Eye (tissue), 1 donor: Measurements from ENCODE around the gene CEP120.
"Not testable (repeated sequence)": the region's sequence is repeated elsewhere in the genome, so short reads cannot be mapped to it uniquely, and the experiment has no call there.

ENCODE experiments used
- DNase-seq: peaks from one replicate; pipeline ENCODE4 v3.0.0-alpha.2; 2015

The CEP120 gene

DNA sequence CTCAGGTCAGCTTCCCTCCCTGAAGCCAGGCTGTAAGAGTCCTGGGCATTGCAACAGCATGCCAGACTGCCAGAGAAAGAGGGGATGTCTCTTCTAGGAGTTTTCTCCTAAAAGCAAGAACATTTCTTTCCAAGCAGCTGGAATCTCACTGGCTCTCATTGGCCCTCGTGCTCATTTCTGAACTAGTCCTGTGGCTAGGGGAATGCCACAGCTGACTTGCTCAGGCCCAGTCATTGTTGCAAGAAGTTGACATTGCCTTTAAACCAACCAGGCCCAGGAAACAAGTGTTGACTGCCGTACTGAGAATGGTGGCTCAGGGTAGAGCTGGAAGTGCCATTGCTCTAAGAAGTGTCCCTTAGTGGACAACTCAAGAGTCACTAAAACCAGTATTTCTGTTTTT is 15.0 kb upstream of the CEP120 start:
- no peak for DNase-seq

GRCh38 chr5:123436201-123436600 is 13.0 kb upstream of the CEP120 start:
- DNase-seq, result no peak

- DNase-seq, result no peak
Observed at GRCh38 chr5:123434796-123435195, 11.6 kb upstream of the CEP120 start.

GRCh38 chr5:123433596-123433995 is 10.4 kb upstream of the CEP120 start:
- no peak for DNase-seq

DNA sequence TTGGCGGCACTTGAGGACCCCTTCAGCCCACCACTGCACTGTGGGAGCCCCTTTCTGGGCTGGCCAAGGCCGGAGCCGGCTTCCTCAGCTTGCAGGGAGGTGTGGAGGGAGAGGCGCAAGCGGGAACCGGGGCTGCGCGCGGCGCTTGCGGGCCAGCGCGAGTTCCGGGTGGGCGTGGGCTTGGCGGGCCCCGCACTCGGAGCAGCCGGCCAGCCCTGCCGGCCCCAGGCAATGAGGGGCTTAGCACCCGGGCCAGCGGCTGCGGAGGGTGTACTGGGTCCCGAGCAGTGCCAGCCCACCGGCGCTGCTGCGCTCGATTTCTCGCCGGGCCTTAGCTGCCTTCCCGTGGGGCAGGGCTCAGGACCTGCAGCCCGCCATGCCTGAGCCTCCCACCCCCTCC is 7.2 kb upstream of the CEP120 start:
- not testable (repeated sequence) for DNase-seq

- DNase-seq, result no peak
Observed at GRCh38 chr5:123429993-123430392, 6.8 kb upstream of the CEP120 start.

DNA sequence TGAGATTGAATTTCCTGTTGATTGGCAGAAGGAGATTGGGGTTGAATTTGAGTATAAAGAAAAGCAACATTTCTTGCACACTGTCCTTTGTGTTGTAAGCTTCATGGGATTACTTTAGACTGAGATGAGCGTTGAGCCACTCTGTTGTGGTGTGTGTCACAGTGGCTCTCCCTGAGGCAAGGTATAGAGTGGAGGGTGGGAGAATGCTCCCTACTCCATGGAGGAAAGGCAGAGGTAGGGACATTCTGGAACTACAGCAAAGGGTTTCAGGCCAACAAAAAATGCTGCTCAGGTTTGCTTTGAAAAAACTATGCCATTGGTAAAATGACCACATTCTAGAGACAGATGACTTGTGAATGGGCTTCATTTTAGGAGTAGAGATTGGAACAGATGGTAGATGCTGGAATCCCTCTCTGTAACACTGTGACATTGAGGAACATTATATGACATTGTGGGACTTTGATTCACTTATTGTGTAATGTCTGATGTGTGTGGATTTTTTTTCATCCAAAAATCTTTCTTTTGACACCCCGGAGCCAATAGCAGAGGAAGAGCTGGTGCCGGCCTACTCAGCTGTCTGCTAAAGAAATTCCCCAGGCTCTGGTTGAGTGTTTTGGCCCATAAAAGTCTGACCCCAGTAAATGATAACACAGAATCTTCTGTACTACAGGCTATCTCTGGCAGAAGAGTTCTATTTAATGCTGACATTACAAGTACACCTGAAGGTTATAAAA is 6.2 kb upstream of the CEP120 start:
- DNase-seq, result no peak

GRCh38 chr5:123428521-123429220 is 5.5 kb upstream of the CEP120 start:
- no peak for DNase-seq

DNA sequence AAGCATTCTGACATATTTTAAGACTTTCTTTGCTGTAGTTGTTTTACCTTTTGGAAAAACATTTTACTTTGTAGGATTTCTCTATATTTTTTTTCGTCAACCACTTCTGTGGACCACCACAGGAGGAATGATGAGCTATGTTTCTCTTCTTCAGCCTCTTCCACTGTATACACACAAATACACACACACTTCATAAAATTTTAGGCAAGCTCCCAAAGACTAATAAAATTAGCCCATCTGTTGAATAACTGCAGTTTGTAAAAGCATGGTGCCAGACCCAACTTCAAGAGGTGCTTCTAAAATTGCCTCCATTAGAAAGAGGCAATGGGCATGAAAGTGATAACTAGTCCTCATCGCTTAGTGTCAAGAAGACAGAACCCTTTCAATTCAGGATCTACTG is 4.1 kb upstream of the CEP120 start:
- DNase-seq, result no peak

DNA sequence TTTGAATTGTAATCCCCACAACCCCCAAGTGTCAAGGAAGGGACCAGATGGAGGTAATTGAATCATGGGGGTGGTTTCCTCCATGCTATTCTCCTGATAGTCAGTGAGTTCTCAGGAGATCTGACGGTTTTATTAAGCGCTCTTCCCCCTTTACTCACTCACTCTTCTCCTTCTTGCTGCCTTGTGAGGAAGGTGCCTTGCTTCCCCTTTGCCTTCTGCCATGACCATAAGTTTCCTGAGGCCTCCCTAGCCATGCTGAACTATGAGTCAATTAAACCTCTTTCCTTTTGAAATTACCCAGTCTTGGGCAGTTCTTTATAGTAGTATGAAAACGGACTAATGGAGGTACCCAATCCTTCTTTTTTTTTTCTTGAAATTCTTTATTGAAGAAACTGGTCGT is 2.2 kb upstream of the CEP120 start:
- no peak for DNase-seq

GRCh38 chr5:123422433-123423277 is 548 bp downstream of the CEP120 start:
- peak; percentile 82 for DNase-seq

DNA sequence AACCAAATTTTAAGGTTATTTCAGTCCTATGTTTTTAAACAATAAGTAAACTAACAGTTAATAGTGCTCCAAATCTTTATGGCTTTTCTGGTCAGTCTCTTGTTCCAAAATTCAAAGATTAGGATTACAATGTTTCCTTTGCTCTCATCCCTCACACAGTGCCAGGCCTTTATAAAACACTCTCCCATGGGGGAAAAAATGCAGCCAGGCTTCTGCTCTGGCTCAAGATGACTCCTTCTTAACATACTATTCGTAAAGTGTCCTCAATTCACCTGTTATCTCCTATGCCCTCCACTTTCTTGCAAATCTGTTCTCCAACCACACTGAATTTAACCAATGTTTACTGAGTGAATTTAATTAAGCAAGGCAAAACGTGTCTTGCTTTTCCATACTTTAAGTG is 1.4 kb downstream of the CEP120 start:
- DNase-seq, result no peak

GRCh38 chr5:123414974-123415373 is 8.2 kb downstream of the CEP120 start:
- DNase-seq, result no peak

- no peak for DNase-seq
Observed at GRCh38 chr5:123412206-123412605, 11.0 kb downstream of the CEP120 start.

DNA sequence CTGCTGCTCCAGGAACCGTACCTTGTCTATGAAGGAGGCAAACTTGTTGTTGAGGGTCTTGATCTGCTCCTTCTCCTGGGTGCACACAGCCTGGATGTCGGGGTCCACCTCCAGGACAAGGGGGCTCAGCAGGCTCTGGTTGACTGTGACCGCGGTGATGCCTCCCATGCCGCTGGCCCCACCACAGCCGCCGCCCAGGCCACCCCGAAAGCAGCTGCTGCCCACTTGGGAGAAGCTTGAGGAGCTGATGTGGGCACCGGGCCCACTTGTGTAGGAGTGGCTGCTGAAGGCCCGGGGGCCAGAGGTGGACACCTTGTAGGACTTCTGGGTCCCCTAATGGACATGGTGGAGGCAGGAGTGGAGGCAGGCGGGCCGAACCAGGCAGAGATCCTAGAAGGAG is 21.2 kb downstream of the CEP120 start:
- not testable (repeated sequence) for DNase-seq

DNA sequence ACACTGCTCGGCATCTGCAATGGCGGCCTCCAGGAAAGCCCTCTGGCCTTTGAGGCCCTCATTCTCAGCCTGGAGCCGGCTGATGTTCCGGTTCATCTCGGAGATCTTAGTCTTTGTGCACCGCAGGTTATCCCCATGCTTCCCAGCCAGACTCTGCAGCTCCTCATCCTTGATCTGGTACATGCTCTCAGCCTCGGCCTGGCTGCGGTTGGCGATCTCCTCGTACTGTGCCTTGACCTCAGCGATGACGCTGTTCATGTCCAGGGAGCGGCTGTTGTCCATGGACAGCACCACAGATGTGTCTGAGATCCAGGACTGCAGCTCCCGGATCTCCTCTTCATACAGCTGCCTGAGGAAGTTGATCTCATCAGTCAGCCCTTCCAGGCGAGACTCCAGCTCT is 21.9 kb downstream of the CEP120 start:
- no peak for DNase-seq

DNA sequence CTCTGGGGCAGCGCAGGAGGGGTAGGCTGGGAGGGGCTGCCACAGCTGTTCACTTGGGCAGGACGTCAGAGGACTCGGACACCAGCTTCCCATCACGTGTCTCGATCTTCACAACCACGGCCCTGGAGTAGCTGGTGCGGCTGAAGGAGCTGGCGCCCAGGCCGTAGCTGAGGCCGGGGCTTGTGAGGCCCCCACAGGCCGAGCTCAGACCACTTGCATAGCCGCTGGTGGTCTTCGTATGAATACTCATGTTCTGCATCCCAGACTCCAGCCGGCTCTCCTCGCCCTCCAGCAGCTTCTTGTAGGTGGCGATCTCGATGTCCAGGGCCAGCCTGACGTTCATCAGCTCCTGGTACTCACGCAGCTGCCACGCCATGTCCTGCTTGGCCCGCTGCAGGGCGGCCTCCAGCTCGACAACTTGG is 22.3 kb downstream of the CEP120 start:
- not testable (repeated sequence) for DNase-seq

DNA sequence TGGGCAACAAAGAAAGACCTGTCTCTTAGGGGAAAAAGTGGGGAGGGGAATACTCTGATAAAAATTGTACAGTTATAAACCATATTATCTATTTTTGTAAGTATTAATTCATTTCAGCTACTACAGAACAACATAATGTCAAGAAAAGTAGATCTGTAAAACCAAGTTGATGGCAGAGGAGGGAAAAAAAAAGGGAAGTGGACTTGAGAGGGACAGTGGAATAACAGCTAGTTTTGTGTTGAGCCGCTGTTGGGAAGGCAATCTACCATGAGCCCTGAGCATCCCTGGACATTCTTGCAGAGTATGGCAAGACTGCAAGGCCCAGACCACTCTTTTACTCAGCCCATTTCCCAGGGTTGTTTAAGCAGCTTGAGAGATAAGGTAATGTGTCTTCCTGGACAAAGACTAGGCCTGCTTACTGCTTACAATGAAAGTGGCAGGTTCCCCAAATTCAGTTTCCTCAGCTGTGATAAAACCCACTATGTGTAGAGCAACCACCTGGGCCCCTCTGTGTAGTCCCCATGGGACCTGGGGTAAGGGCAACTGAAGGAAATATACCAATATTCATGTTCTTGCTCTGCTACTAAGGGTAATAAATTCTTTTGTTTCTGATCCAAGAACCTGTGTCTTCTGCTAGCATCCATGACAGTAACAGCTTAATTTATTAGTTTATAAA is 25.0 kb downstream of the CEP120 start:
- DNase-seq, result no peak

- DNase-seq, result no peak
Observed at GRCh38 chr5:123397538-123397937, 25.7 kb downstream of the CEP120 start.

GRCh38 chr5:123391009-123391408 is 32.2 kb downstream of the CEP120 start:
- no peak for DNase-seq

DNA sequence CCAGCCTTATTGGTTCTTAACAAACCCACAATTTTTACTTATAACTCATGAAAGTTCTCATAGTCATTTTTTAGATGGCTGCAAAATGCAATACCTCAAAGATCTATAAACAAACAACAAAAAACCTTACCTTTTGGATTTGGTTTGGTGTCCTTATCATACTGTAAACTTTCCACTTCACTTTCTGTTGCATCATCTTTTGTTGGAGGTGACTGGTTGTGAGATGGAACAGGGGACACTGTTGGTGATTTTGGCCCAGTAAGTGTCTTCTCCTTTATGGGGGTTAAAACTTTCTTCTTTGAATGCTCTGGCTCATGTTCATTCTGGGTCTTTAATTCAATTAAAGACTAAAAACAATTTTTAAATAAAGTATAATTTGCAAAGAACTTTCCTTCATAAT is 33.4 kb downstream of the CEP120 start:
- no peak for DNase-seq

GRCh38 chr5:123387313-123387712 is 35.9 kb downstream of the CEP120 start:
- DNase-seq, result no peak

- DNase-seq, result no peak
Observed at GRCh38 chr5:123382252-123382651, 41.0 kb downstream of the CEP120 start.
